ENCODE data around the gene EPHA8. TPM values are rescaled to one million over a fixed set of nuclear protein-coding genes. Genes with fewer than 3 reads are reported as not detected.

EPHA8 gene
- total and polyA plus RNA-seq, 4 donors, result not detected

DNA sequence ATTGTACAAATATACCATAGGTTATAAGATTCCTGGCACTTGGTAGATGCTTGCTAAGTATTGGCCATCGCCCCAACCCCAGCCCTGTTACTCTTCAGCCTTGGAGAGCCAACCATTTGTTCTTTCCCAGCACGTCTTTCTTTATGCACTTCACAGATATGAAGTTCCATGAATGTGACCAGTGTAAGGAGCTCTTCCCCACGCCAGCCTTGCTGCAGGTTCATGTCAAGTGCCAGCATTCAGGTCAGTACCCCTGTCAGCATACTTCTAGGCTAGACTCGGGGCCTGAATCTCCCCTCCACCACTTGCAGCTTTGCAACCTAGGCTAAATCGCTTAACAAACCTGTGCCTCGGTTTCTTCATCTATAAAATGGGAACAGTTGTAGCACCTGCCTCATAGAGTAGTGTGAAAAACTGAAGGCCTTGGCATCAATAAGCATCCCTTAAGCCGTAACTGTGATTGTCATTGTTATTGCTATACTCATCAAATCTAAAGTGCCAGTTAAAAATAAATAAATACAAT lies 41.0 kb upstream of the EPHA8 start:
- DNase-seq (ENCODE audit: low spot score), result no peak
- Histone ChIP-seq H3K9me3 (ENCODE audit: control insufficient read depth in 4 of 4, low read length in 3 of 4) (no peaks in the 10 kb centered on the region), H3K4me3 (ENCODE audit: low read depth in 1 of 3, low read length in 3 of 3) (no peak overlapping the region), H3K27ac (ENCODE audit: low read depth in 1 of 2, low read length in 2 of 2) (no peak overlapping the region), H3K4me1 (ENCODE audit: control insufficient read depth in 4 of 4, insufficient read depth in 4 of 4, low read length in 3 of 4) (no peaks in the 10 kb centered on the region), H3K36me3 (ENCODE audit: control insufficient read depth in 4 of 4, insufficient read depth in 3 of 4, low read depth in 1 of 4, low read length in 3 of 4) (peaks cover 5 to 88% (median 63%) of the 10 kb centered on the region in 4 donors), H3K27me3 (ENCODE audit: control insufficient read depth in 4 of 4, insufficient read depth in 4 of 4, low read length in 3 of 4) (no peaks in the 10 kb centered on the region), H3K9ac (ENCODE audit: low read depth in 1 of 2, low read length in 2 of 2) (no peak overlapping the region)
- TF ChIP-seq GABPA (IDR thresholded peaks at IDR 0.05 in 1 of 2, conservative IDR thresholded peaks at IDR 0.05 in 1 of 2) (no peak), NR2F2 (IDR thresholded peaks at IDR 0.05) (no peak), FOXA2 (IDR thresholded peaks at IDR 0.05) (no peak), RAD21 (IDR thresholded peaks at IDR 0.05) (no peak), YY1 (IDR thresholded peaks at IDR 0.05) (no peak), TAF1 (conservative IDR thresholded peaks at IDR 0.05) (no peak), JUND (IDR thresholded peaks at IDR 0.05) (no peak), SP1 (IDR thresholded peaks at IDR 0.05) (no peak), RXRA (IDR thresholded peaks at IDR 0.05) (no peak), HNF4A (conservative IDR thresholded peaks at IDR 0.05) (no peak), HNF4G (IDR thresholded peaks at IDR 0.05) (no peak)
- TF ChIP-seq, protein P1, sequence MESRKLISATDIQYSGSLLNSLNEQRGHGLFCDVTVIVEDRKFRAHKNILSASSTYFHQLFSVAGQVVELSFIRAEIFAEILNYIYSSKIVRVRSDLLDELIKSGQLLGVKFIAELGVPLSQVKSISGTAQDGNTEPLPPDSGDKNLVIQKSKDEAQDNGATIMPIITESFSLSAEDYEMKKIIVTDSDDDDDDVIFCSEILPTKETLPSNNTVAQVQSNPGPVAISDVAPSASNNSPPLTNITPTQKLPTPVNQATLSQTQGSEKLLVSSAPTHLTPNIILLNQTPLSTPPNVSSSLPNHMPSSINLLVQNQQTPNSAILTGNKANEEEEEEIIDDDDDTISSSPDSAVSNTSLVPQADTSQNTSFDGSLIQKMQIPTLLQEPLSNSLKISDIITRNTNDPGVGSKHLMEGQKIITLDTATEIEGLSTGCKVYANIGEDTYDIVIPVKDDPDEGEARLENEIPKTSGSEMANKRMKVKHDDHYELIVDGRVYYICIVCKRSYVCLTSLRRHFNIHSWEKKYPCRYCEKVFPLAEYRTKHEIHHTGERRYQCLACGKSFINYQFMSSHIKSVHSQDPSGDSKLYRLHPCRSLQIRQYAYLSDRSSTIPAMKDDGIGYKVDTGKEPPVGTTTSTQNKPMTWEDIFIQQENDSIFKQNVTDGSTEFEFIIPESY (IDR thresholded peaks at IDR 0.05), result no peak
- TF ChIP-seq, protein P2, sequence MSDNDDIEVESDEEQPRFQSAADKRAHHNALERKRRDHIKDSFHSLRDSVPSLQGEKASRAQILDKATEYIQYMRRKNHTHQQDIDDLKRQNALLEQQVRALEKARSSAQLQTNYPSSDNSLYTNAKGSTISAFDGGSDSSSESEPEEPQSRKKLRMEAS (IDR thresholded peaks at IDR 0.05), result no peak
- TF ChIP-seq, protein P3, sequence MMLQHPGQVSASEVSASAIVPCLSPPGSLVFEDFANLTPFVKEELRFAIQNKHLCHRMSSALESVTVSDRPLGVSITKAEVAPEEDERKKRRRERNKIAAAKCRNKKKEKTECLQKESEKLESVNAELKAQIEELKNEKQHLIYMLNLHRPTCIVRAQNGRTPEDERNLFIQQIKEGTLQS (IDR thresholded peaks at IDR 0.05), result no peak
- TF ChIP-seq, protein P4, sequence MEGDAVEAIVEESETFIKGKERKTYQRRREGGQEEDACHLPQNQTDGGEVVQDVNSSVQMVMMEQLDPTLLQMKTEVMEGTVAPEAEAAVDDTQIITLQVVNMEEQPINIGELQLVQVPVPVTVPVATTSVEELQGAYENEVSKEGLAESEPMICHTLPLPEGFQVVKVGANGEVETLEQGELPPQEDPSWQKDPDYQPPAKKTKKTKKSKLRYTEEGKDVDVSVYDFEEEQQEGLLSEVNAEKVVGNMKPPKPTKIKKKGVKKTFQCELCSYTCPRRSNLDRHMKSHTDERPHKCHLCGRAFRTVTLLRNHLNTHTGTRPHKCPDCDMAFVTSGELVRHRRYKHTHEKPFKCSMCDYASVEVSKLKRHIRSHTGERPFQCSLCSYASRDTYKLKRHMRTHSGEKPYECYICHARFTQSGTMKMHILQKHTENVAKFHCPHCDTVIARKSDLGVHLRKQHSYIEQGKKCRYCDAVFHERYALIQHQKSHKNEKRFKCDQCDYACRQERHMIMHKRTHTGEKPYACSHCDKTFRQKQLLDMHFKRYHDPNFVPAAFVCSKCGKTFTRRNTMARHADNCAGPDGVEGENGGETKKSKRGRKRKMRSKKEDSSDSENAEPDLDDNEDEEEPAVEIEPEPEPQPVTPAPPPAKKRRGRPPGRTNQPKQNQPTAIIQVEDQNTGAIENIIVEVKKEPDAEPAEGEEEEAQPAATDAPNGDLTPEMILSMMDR (IDR thresholded peaks at IDR 0.05; ENCODE audit: low read depth, low read length, missing input control), result no peak
- TF ChIP-seq, protein P5, sequence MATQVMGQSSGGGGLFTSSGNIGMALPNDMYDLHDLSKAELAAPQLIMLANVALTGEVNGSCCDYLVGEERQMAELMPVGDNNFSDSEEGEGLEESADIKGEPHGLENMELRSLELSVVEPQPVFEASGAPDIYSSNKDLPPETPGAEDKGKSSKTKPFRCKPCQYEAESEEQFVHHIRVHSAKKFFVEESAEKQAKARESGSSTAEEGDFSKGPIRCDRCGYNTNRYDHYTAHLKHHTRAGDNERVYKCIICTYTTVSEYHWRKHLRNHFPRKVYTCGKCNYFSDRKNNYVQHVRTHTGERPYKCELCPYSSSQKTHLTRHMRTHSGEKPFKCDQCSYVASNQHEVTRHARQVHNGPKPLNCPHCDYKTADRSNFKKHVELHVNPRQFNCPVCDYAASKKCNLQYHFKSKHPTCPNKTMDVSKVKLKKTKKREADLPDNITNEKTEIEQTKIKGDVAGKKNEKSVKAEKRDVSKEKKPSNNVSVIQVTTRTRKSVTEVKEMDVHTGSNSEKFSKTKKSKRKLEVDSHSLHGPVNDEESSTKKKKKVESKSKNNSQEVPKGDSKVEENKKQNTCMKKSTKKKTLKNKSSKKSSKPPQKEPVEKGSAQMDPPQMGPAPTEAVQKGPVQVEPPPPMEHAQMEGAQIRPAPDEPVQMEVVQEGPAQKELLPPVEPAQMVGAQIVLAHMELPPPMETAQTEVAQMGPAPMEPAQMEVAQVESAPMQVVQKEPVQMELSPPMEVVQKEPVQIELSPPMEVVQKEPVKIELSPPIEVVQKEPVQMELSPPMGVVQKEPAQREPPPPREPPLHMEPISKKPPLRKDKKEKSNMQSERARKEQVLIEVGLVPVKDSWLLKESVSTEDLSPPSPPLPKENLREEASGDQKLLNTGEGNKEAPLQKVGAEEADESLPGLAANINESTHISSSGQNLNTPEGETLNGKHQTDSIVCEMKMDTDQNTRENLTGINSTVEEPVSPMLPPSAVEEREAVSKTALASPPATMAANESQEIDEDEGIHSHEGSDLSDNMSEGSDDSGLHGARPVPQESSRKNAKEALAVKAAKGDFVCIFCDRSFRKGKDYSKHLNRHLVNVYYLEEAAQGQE (IDR thresholded peaks at IDR 0.05), result no peak
- WGBS, result 96% methylated on average over 7 of the region's 7 CpGs

DNA sequence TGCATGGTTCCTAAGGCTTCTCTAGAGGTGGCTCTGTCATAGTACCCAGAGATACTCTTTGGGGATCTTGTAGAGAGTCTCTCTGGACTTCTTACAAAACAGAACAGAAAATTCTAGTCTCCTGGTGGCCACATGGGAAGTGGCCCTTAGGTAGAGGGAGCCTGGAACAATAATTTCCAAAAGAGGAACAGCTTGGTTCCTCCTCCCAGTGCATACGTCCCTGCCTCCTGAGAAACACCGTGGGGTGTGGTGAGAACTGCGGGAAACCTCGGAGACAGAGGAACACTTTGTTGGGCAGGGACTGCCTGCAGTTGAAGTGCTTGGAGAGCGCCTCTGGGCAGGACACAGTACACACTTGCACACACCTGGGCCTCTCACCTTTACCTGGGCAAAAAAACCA lies 38.8 kb upstream of the EPHA8 start:
- 88% methylated on average over 5 of the region's 5 CpGs for WGBS
- Histone ChIP-seq H3K27ac (ENCODE audit: low read depth in 1 of 2, low read length in 2 of 2) (no peak overlapping the region), H3K36me3 (ENCODE audit: control insufficient read depth in 4 of 4, insufficient read depth in 3 of 4, low read depth in 1 of 4, low read length in 3 of 4) (peaks cover 5 to 81% (median 52%) of the 10 kb centered on the region in 4 donors), H3K4me3 (ENCODE audit: low read depth in 1 of 3, low read length in 3 of 3) (no peak overlapping the region), H3K27me3 (ENCODE audit: control insufficient read depth in 4 of 4, insufficient read depth in 4 of 4, low read length in 3 of 4) (no peaks in the 10 kb centered on the region), H3K4me1 (ENCODE audit: control insufficient read depth in 4 of 4, insufficient read depth in 4 of 4, low read length in 3 of 4) (no peaks in the 10 kb centered on the region), H3K9ac (ENCODE audit: low read depth in 1 of 2, low read length in 2 of 2) (no peak overlapping the region), H3K9me3 (ENCODE audit: control insufficient read depth in 4 of 4, low read length in 3 of 4) (no peaks in the 10 kb centered on the region)
- TF ChIP-seq, protein P2 (IDR thresholded peaks at IDR 0.05), result no peak
- TF ChIP-seq SP1 (IDR thresholded peaks at IDR 0.05) (no peak), JUND (IDR thresholded peaks at IDR 0.05) (no peak)
- TF ChIP-seq, protein P4 (IDR thresholded peaks at IDR 0.05; ENCODE audit: low read depth, low read length, missing input control), result no peak
- TF ChIP-seq, protein P1 (IDR thresholded peaks at IDR 0.05), result no peak
- DNase-seq (ENCODE audit: low spot score), result no peak

Measured in liver (tissue), 9 donors.